Mammary epithelial cell (primary cell): ENCODE results near the gene LBX2.

Experiments
- EZH2 ChIP-seq: IDR thresholded peaks from 2 replicates; pipeline ENCODE4 v1.6.1; 2012; ENCODE audit warnings: low read length, inconsistent platforms, borderline replicate concordance
- TF ChIP-seq, protein P1 (sequence below), 2 donors: IDR thresholded peaks in 1 of 2; conservative IDR thresholded peaks in 1 of 2; 2 replicates each; pipeline ENCODE4 v1.5.1; 2011 to 2012; ENCODE audit warnings: inconsistent platforms in 2 of 2, low read length in 2 of 2, mild to moderate bottlenecking in 2 of 2, control low read depth in 1 of 2, low read depth in 1 of 2; ENCODE audit not compliant: insufficient read depth in 1 of 2; ENCODE audit errors: extremely low read depth in 1 of 2

DNA sequence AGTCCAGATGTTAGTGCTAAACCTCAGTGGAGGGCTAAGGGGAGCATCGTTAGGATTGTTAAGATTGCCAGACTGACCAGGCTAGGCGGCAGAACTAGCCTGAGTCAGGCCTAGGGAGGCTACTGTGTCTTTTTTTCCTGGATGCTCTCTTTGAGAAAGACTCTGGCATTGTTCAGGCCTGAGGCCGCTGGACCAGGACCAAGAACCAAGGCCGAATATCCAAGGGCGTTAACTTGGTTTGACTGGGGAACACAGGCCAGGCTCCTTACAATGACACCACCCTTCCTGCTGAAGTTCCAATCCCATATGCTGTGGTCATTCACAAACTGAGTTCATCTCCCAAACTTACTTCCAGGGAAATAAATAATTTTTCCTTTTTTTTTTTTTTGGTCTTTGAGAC lies 40.9 kb upstream of the LBX2 start:
- TF ChIP-seq, protein P1, sequence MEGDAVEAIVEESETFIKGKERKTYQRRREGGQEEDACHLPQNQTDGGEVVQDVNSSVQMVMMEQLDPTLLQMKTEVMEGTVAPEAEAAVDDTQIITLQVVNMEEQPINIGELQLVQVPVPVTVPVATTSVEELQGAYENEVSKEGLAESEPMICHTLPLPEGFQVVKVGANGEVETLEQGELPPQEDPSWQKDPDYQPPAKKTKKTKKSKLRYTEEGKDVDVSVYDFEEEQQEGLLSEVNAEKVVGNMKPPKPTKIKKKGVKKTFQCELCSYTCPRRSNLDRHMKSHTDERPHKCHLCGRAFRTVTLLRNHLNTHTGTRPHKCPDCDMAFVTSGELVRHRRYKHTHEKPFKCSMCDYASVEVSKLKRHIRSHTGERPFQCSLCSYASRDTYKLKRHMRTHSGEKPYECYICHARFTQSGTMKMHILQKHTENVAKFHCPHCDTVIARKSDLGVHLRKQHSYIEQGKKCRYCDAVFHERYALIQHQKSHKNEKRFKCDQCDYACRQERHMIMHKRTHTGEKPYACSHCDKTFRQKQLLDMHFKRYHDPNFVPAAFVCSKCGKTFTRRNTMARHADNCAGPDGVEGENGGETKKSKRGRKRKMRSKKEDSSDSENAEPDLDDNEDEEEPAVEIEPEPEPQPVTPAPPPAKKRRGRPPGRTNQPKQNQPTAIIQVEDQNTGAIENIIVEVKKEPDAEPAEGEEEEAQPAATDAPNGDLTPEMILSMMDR (conservative IDR thresholded peaks at IDR 0.05 in 1 of 2, IDR thresholded peaks at IDR 0.05 in 1 of 2; ENCODE audit: extremely low read depth in 1 of 2, insufficient read depth in 1 of 2, low read depth in 1 of 2, low read length in 2 of 2), result no peak
- TF ChIP-seq EZH2, result no peak
